ENCODE measurements around the gene CALHM6. TPM values are rescaled to one million over a fixed set of nuclear protein-coding genes. Genes with fewer than 3 reads are reported as not detected.

CALHM6 gene
- total RNA-seq, 1 donor from 2014 or later = not detected

DNA sequence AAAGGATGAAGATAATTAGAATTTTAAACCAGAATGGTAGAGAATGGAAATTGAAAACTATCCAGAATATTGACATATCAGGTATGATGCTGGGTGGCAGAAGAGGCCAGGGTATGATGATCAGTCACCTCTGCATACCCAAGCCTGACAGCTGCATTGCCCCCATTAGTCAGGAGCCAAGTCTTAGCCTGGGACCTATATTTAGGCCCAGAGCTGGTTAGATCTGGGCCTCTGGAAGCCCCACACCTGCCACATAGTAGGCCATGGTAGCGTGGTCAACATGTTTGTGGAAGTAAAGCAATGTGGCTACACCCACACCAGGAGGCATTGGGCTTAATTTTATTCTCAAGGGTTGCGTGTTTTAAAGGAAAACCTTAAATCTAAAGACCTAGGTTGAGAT is 32.1 kb upstream of the CALHM6 start:
- H3K4me1 Mint-ChIP-seq = no peaks in the 10 kb centered on the region

GRCh38 chr6:116430860-116431259 is 30.3 kb upstream of the CALHM6 start:
- H3K27me3 Mint-ChIP-seq (ENCODE audit: insufficient read depth, low read depth) = peaks cover 2% of the 10 kb centered on the region
- no peak overlapping the region for H2AFZ ChIP-seq (replicated peaks)
- peaks cover 1% of the 10 kb centered on the region for H3K9me3 Mint-ChIP-seq

More for the DNA sequence above, 32.1 kb upstream of the CALHM6 start:
- Histone ChIP-seq H3K27ac (no peak overlapping the region), H3K27me3 (no peaks in the 10 kb centered on the region), H4K20me1 (ENCODE audit: low read depth) (no peaks in the 10 kb centered on the region), H3F3A (ENCODE audit: low read depth) (no peaks in the 10 kb centered on the region), H3K9me3 (ENCODE audit: low read depth) (no peaks in the 10 kb centered on the region), H3K4me1 (no peaks in the 10 kb centered on the region), H3K9ac (no peak overlapping the region), H3K36me3 (no peaks in the 10 kb centered on the region), H3K4me3 (no peak overlapping the region), H2AFZ (replicated peaks) (no peak overlapping the region), H3K79me2 (ENCODE audit: low read depth) (no peaks in the 10 kb centered on the region), H3K4me2 (no peak overlapping the region)
- H3K36me3 Mint-ChIP-seq = peaks cover 37% of the 10 kb centered on the region
- TF ChIP-seq CTCF (IDR thresholded peaks at IDR 0.05) (no peak), EZH2phosphoT487 (IDR thresholded peaks at IDR 0.05) (no peak), EZH2 (IDR thresholded peaks at IDR 0.05) (no peak)
- no peak for DNase-seq (ENCODE audit: low spot score)
- no peaks in the 10 kb centered on the region for H3K9me3 Mint-ChIP-seq
- no peak overlapping the region for H3K4me3 Mint-ChIP-seq
- no peak overlapping the region for H3K27ac Mint-ChIP-seq
- H3K27me3 Mint-ChIP-seq (ENCODE audit: insufficient read depth, low read depth) = peaks cover 2% of the 10 kb centered on the region

DNA sequence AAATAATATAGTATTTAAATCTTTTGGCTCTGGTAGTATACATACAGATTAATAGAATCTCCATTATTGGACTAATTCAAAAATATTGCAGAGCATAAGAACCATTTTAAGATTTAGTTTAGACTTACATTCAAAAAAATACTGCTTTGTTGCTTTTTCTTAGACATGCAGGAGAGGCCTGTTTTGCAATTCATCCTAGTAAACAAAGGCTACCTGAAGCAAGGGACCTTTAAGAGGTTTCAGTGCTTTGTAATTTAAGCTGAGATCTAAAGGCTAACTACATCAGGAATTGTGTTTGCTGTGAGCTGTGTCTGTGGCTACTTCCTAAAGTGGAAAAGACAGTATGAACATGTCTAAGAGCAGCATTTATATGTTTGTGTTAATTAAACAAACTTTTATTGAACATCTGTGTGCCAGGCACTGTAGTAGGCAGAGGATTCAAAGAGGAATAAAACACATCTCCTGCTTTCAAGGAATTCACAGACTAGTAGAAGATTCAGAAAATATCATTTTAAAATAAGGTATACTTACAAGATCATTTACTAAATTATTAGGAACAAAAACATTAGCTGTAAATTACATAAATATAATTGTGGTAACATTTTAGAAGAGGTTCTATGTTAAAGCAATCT is 29.1 kb upstream of the CALHM6 start:
- Mint-ChIP-seq H3K36me3 (peaks cover 34% of the 10 kb centered on the region), H3K9me3 (peaks cover 2% of the 10 kb centered on the region), H3K27ac (no peak overlapping the region), H3K27me3 (ENCODE audit: insufficient read depth, low read depth) (peaks cover 5% of the 10 kb centered on the region), H3K4me3 (no peak overlapping the region), H3K4me1 (peaks cover 14% of the 10 kb centered on the region)
- no peaks in the 10 kb centered on the region for H3K79me2 ChIP-seq (ENCODE audit: low read depth)
- no peak overlapping the region for H2AFZ ChIP-seq (replicated peaks)
- DNase-seq (ENCODE audit: low spot score) = no peak
- H3K4me3 ChIP-seq = no peak overlapping the region
- no peak overlapping the region for H3K4me2 ChIP-seq
- H3K27ac ChIP-seq = no peak overlapping the region
- no peaks in the 10 kb centered on the region for H4K20me1 ChIP-seq (ENCODE audit: low read depth)
- no peaks in the 10 kb centered on the region for H3K4me1 ChIP-seq
- no peaks in the 10 kb centered on the region for H3K36me3 ChIP-seq
- H3F3A ChIP-seq (ENCODE audit: low read depth) = no peaks in the 10 kb centered on the region
- no peak overlapping the region for H3K9ac ChIP-seq
- H3K27me3 ChIP-seq = no peaks in the 10 kb centered on the region
- TF ChIP-seq CTCF (IDR thresholded peaks at IDR 0.05) (no peak), EZH2phosphoT487 (IDR thresholded peaks at IDR 0.05) (no peak), EZH2 (IDR thresholded peaks at IDR 0.05) (no peak)
- H3K9me3 ChIP-seq (ENCODE audit: low read depth) = no peaks in the 10 kb centered on the region

More at GRCh38 chr6:116430860-116431259, 30.3 kb upstream of the CALHM6 start:
- no peaks in the 10 kb centered on the region for H3K9me3 ChIP-seq (ENCODE audit: low read depth)
- no peak overlapping the region for H3K4me2 ChIP-seq
- H3K27me3 ChIP-seq = no peaks in the 10 kb centered on the region
- H3F3A ChIP-seq (ENCODE audit: low read depth) = no peaks in the 10 kb centered on the region
- no peak for DNase-seq (ENCODE audit: low spot score)
- H4K20me1 ChIP-seq (ENCODE audit: low read depth) = no peaks in the 10 kb centered on the region
- Mint-ChIP-seq H3K27ac (no peak overlapping the region), H3K4me3 (no peak overlapping the region), H3K4me1 (peaks cover 4% of the 10 kb centered on the region), H3K36me3 (peaks cover 39% of the 10 kb centered on the region)
- TF ChIP-seq EZH2 (IDR thresholded peaks at IDR 0.05) = no peak
- no peak for TF ChIP-seq EZH2phosphoT487 (IDR thresholded peaks at IDR 0.05)
- no peak for TF ChIP-seq CTCF (IDR thresholded peaks at IDR 0.05)
- no peak overlapping the region for H3K4me3 ChIP-seq
- H3K9ac ChIP-seq = no peak overlapping the region
- H3K79me2 ChIP-seq (ENCODE audit: low read depth) = no peaks in the 10 kb centered on the region
- H3K27ac ChIP-seq = no peak overlapping the region
- no peaks in the 10 kb centered on the region for H3K36me3 ChIP-seq
- H3K4me1 ChIP-seq = no peaks in the 10 kb centered on the region
